Peyer's patch (tissue), 4 donors: ENCODE measurements around the gene RSRC1. TPM values are rescaled to one million over a fixed set of nuclear protein-coding genes. Genes with fewer than 3 reads are reported as not detected.

Experiments used
- DNase-seq, 3 donors: peaks; one replicate each; pipeline ENCODE4 v3.0.0-alpha.2; 2017 to 2019
- H3K27ac ChIP-seq, 4 donors: fragments of 200-600 bp; sonication (generic); one replicate each; pipeline ENCODE4 v1.5.1; 2016 to 2019
- H3K27me3 ChIP-seq, 2 donors: fragments of 200-600 bp; sonication (generic); one replicate each; pipeline ENCODE4 v1.5.1; 2019
- H3K36me3 ChIP-seq, 3 donors: fragments of 200-600 bp; sonication (generic); one replicate each; pipeline ENCODE4 v1.5.1; 2016 to 2019
- H3K4me1 ChIP-seq, 4 donors: fragments of 200-600 bp; sonication (generic); one replicate each; pipeline ENCODE4 v1.5.1; 2016 to 2019
- H3K4me3 ChIP-seq, 4 donors: fragments of 200-600 bp; sonication (generic); 1 replicate in 3 of 4; 2 replicates in 1 of 4; pipeline ENCODE4 v1.5.1; 2016 to 2019; ENCODE audit warnings: mild to moderate bottlenecking in 1 of 4
- H3K9me3 ChIP-seq, 4 donors: fragments of 200-600 bp; sonication (generic); one replicate each; pipeline ENCODE4 v1.5.1; 2016 to 2019; ENCODE audit warnings: mild to moderate bottlenecking in 1 of 4
- POLR2A ChIP-seq, 2 donors: fragments of 450-650 bp; IDR thresholded peaks; one replicate each; pipeline ENCODE4 v1.5.1; 2017; ENCODE audit warnings: antibody characterized with exemption in 2 of 2, mild to moderate bottlenecking in 2 of 2, moderate library complexity in 2 of 2
- total RNA-seq, 4 donors: library from RNA; depleted of rRNA; stranded (reverse); fragments of >200 nt; gene quantifications; one replicate each; pipeline ENCODE4 v1.1.0, GENCODE V29; 2016
- TF ChIP-seq, protein P1 (sequence below), 6 experiments: fragments of 450-650 bp in 4 of 6; fragments of 200-600 bp in 2 of 6; sonication (generic) in 1 of 6; IDR thresholded peaks; one replicate each; pipeline ENCODE4 v1.5.1; 2017 to 2019; ENCODE audit warnings: antibody characterized with exemption in 6 of 6, mild to moderate bottlenecking in 3 of 6, moderate library complexity in 1 of 6

Gene RSRC1
- total RNA-seq, 4 donors from 2014 or later: 12.4 to 152 (median 29.4) TPM

- Histone ChIP-seq H3K27me3 (no peaks in the 10 kb centered on the region), H3K36me3 (no peaks in the 10 kb centered on the region), H3K9me3 (no peaks in the 10 kb centered on the region), H3K4me3 (no peak overlapping the region), H3K27ac (no peak overlapping the region), H3K4me1 (no peaks in the 10 kb centered on the region)
- TF ChIP-seq POLR2A (IDR thresholded peaks at IDR 0.05): no peak
- TF ChIP-seq, protein P1, sequence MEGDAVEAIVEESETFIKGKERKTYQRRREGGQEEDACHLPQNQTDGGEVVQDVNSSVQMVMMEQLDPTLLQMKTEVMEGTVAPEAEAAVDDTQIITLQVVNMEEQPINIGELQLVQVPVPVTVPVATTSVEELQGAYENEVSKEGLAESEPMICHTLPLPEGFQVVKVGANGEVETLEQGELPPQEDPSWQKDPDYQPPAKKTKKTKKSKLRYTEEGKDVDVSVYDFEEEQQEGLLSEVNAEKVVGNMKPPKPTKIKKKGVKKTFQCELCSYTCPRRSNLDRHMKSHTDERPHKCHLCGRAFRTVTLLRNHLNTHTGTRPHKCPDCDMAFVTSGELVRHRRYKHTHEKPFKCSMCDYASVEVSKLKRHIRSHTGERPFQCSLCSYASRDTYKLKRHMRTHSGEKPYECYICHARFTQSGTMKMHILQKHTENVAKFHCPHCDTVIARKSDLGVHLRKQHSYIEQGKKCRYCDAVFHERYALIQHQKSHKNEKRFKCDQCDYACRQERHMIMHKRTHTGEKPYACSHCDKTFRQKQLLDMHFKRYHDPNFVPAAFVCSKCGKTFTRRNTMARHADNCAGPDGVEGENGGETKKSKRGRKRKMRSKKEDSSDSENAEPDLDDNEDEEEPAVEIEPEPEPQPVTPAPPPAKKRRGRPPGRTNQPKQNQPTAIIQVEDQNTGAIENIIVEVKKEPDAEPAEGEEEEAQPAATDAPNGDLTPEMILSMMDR (IDR thresholded peaks at IDR 0.05): no peak
- no peak for DNase-seq
These were observed 462.8 kb downstream of the RSRC1 start for GRCh38 chr3:158572766-158573060.

GRCh38 chr3:158573714-158574113 is 463.8 kb downstream of the RSRC1 start:
- Histone ChIP-seq H3K27ac (no peak overlapping the region), H3K36me3 (no peaks in the 10 kb centered on the region), H3K9me3 (no peaks in the 10 kb centered on the region), H3K4me3 (no peak overlapping the region), H3K27me3 (no peaks in the 10 kb centered on the region), H3K4me1 (no peaks in the 10 kb centered on the region)
- no peak for DNase-seq
- no peak for TF ChIP-seq POLR2A (IDR thresholded peaks at IDR 0.05)
- TF ChIP-seq, protein P1 (IDR thresholded peaks at IDR 0.05): no peak

GRCh38 chr3:158574646-158575045 is 464.8 kb downstream of the RSRC1 start:
- no peaks in the 10 kb centered on the region for H3K36me3 ChIP-seq
- TF ChIP-seq, protein P1 (IDR thresholded peaks at IDR 0.05): no peak
- no peaks in the 10 kb centered on the region for H3K27me3 ChIP-seq
- no peak overlapping the region for H3K27ac ChIP-seq
- H3K4me3 ChIP-seq: no peak overlapping the region
- H3K4me1 ChIP-seq: no peaks in the 10 kb centered on the region
- no peak for DNase-seq
- H3K9me3 ChIP-seq: no peaks in the 10 kb centered on the region

DNA sequence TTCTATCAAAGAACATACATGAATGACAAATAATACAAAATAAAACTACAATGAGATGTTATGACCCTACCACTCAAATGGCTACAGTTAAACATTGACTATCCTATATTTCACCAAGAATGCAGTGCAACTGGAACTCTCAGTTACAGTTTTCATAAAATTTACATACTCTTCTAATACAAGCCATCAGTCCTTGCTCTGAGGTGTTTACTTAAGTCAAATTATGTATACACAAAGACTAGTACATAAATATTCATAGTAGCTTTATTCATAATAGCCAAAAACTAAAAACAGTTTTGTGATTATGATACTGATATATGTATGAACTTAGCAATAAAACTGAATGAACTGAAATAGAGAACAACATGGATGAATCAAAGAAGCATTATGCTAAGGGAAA is 480.3 kb downstream of the RSRC1 start:
- Histone ChIP-seq H3K27me3 (no peaks in the 10 kb centered on the region), H3K9me3 (no peaks in the 10 kb centered on the region), H3K27ac (no peak overlapping the region), H3K4me1 (no peaks in the 10 kb centered on the region), H3K4me3 (no peak overlapping the region), H3K36me3 (no peaks in the 10 kb centered on the region)
- no peak for TF ChIP-seq POLR2A (IDR thresholded peaks at IDR 0.05)
- TF ChIP-seq, protein P1 (IDR thresholded peaks at IDR 0.05): no peak
- DNase-seq: no peak

Other genes with a start within 250 kb of the RSRC1 start
- gene SHOX2, start 3.7 kb upstream of the RSRC1 start, total RNA-seq: not detected